Measurements from ENCODE around the gene HKDC1.

DNA sequence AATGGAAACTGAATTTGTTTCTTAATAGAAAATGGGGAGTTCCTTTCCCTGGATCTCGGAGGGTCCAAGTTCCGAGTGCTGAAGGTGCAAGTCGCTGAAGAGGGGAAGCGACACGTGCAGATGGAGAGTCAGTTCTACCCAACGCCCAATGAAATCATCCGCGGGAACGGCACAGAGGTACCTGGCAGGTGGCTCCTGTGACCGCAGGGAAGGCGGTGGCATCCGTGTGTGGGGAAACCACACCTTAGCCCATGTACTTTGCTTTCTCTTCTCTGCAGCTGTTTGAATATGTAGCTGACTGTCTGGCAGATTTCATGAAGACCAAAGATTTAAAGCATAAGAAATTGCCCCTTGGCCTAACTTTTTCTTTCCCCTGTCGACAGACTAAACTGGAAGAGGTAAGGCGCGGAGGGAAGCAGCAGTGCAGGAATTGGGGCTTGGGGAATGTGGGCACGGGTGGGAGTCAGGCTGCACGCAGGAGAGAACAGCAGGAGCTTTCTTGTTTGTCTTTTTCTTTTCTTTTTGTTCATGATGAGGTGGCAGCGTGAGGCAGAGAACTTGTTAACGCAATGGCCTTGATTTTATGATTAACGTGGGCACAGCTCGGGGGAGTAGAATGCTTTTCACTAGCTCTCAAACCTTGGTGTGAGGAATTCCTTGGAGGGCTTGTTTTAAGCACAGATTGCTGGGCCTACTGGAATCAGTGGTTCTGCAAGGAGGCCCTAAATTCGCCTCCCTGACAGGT is 12.8 kb downstream of the HKDC1 start:
- TF ChIP-seq, protein P1, sequence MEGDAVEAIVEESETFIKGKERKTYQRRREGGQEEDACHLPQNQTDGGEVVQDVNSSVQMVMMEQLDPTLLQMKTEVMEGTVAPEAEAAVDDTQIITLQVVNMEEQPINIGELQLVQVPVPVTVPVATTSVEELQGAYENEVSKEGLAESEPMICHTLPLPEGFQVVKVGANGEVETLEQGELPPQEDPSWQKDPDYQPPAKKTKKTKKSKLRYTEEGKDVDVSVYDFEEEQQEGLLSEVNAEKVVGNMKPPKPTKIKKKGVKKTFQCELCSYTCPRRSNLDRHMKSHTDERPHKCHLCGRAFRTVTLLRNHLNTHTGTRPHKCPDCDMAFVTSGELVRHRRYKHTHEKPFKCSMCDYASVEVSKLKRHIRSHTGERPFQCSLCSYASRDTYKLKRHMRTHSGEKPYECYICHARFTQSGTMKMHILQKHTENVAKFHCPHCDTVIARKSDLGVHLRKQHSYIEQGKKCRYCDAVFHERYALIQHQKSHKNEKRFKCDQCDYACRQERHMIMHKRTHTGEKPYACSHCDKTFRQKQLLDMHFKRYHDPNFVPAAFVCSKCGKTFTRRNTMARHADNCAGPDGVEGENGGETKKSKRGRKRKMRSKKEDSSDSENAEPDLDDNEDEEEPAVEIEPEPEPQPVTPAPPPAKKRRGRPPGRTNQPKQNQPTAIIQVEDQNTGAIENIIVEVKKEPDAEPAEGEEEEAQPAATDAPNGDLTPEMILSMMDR (IDR thresholded peaks at IDR 0.05): no peak
- TF ChIP-seq EZH2 (IDR thresholded peaks at IDR 0.05; ENCODE audit: borderline replicate concordance, insufficient read depth, low read depth, low read length, poor library complexity, severe bottlenecking): no peak
